GM23248 (cell line): Measurements from ENCODE around the gene KCNMA1.

ENCODE experiments used
- EZH2 ChIP-seq: fragments of 200-600 bp; sonication (generic); IDR thresholded peaks from 2 replicates; pipeline ENCODE4 v1.6.1; 2018; ENCODE audit warnings: antibody characterized with exemption, mild to moderate bottlenecking; ENCODE audit not compliant: insufficient read depth, poor library complexity, severe bottlenecking
- EZH2phosphoT487 ChIP-seq: fragments of 200-600 bp; sonication (generic); IDR thresholded peaks from 2 replicates; pipeline ENCODE4 v1.6.1; 2018; ENCODE audit warnings: antibody characterized with exemption, moderate library complexity, mild to moderate bottlenecking, low read depth; ENCODE audit not compliant: insufficient read depth

- no peak for TF ChIP-seq EZH2phosphoT487
- no peak for TF ChIP-seq EZH2
These were observed 434.8 kb downstream of the KCNMA1 start for GRCh38 chr10:77202857-77203256.
